HL-60 (cell line): ENCODE results near the gene BPIFB2.

ENCODE experiments used
- POLR2AphosphoS5 ChIP-seq: IDR thresholded peaks from 2 replicates; pipeline ENCODE4 v1.6.1; 2012; ENCODE audit warnings: low read depth
- TF ChIP-seq, protein P1 (sequence below): IDR thresholded peaks from one replicate; pipeline ENCODE4 v1.5.1; 2011; ENCODE audit warnings: low read length, control low read depth, inconsistent platforms; ENCODE audit not compliant: insufficient read depth

DNA sequence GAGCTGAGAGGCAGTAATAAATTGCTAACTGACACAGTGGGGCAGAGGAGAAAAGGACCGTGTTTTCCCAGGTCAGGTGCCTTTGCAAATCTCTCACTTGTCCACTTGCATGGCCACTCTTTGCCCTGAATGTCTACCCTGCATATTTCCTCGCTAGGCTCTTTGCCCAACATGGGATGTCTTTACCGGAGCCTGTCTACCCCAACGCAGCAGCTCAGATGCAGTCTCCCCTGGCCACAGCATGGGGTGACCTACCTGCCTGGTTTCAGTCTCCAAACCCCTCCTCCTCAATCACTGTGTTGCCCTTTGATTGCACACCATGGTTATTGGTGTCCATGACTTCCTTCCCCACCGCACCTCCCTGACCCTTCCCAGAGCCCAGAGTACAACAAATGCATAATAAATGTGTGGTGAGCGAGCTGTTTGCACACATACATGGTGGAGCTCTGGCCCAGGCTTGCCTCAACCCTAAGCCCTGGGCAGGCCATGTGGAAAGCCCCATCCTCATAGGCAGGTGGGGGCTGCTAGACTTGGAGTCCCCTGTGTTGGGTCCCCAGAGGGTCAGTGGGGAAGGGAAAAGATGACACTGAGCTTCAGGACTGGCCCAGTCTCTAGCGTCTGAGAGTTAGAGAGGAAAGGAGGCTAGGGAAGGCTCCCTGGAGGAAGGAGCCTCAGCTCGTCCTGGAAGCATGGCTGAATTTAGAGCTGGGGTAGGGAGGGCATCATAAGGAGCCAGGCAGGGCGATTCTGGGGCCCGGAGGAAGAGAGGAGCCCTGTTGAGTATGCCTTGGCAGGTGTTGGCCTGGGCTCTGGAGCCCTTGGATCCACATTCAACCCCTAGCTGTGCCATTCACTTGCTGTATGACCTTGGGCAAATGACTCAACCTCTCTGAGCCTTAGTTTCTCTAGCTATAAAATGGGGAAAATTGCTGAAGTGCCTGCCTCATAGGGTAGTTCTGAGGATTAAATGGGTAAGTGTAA is 19.6 kb downstream of the BPIFB2 start:
- TF ChIP-seq, protein P1, sequence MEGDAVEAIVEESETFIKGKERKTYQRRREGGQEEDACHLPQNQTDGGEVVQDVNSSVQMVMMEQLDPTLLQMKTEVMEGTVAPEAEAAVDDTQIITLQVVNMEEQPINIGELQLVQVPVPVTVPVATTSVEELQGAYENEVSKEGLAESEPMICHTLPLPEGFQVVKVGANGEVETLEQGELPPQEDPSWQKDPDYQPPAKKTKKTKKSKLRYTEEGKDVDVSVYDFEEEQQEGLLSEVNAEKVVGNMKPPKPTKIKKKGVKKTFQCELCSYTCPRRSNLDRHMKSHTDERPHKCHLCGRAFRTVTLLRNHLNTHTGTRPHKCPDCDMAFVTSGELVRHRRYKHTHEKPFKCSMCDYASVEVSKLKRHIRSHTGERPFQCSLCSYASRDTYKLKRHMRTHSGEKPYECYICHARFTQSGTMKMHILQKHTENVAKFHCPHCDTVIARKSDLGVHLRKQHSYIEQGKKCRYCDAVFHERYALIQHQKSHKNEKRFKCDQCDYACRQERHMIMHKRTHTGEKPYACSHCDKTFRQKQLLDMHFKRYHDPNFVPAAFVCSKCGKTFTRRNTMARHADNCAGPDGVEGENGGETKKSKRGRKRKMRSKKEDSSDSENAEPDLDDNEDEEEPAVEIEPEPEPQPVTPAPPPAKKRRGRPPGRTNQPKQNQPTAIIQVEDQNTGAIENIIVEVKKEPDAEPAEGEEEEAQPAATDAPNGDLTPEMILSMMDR, result no peak
- no peak for TF ChIP-seq POLR2AphosphoS5
